AG04449 (cell line): ENCODE data around the gene RAC3.

Source experiments
- CTCF ChIA-PET: fragments of 350-600 bp; formaldehyde crosslinking; extraction: SDS; loops from one replicate; lab custom pipeline; 2021; ENCODE audit warnings: antibody characterized with exemption; lab: Yijun Ruan, JAX
- POLR2A ChIA-PET: fragments of 400-600, 350-600 bp; formaldehyde crosslinking; extraction: SDS; loops from one replicate; lab custom pipeline; 2020; ENCODE audit warnings: antibody characterized with exemption, inconsistent platforms; lab: Yijun Ruan, JAX
- DNase-seq: peaks from one replicate; pipeline ENCODE4 v3.0.0-alpha.2; 2010; ENCODE audit warnings: low read depth, low spot score
- H3K4me3 ChIP-seq: 2 replicates; pipeline ENCODE4 v1.5.1; 2011; ENCODE audit warnings: low read depth, mild to moderate bottlenecking, control low read depth, low read length
- TF ChIP-seq, protein P1 (sequence below): IDR thresholded peaks from one replicate; pipeline ENCODE4 v1.5.1; 2011; ENCODE audit warnings: mild to moderate bottlenecking, moderate library complexity, low read length, control low read depth, inconsistent platforms; ENCODE audit not compliant: insufficient read depth; ENCODE audit errors: missing control alignments

Gene RAC3

DNA sequence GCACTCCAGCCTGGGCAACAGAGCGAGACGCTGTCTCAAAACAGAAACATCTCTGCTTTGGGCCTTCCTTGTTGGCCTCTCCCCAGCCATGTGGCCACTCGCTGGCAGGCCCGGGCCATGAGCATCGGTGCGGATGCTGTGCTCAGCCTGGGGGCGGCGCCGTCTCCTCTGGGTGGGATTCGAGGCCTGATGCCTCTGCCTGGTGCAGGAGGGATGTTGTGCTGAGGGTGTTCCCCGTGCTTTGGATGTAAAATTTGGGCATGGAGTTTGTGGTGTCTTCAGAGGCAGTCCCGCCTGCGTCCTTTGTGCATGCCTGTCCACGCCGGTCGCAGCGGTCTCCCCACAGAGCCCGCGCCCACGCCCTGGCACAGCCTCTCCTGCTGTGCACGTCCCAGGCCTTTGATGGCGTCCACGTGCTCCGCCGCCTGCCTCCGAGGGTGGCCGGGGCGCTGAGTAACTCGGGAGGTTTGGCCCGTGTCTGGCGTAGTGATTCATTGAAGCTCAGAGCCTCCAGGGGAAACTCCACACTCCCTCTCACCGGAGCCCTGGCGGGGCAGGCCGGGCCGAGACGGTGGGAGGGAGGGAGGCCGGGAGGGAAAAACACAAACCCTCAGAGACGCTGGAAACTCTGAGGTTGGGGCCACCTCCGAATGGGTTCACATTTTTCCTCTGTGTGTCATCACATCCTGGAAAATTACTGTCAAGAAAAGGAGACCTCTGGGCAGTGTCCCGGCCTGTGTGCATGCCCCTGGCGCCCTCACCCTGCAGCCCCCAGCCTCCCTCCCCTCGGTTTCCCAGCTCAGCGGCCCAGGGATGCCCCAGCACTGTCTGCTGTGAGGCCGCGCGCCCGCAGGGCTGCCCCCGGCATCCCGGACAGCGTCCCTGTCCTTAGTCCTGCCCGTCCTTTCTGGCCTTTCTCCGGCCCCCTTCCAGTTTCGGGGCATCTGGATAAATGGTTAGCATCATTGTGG, 27.8 kb upstream of the RAC3 start:
- TF ChIP-seq, protein P1, sequence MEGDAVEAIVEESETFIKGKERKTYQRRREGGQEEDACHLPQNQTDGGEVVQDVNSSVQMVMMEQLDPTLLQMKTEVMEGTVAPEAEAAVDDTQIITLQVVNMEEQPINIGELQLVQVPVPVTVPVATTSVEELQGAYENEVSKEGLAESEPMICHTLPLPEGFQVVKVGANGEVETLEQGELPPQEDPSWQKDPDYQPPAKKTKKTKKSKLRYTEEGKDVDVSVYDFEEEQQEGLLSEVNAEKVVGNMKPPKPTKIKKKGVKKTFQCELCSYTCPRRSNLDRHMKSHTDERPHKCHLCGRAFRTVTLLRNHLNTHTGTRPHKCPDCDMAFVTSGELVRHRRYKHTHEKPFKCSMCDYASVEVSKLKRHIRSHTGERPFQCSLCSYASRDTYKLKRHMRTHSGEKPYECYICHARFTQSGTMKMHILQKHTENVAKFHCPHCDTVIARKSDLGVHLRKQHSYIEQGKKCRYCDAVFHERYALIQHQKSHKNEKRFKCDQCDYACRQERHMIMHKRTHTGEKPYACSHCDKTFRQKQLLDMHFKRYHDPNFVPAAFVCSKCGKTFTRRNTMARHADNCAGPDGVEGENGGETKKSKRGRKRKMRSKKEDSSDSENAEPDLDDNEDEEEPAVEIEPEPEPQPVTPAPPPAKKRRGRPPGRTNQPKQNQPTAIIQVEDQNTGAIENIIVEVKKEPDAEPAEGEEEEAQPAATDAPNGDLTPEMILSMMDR, result no peak
- peak; percentile 63 for DNase-seq
- ChIA-PET POLR2A (interaction anchor here (0.6 to 1.3 kb wide), 3 partner anchors 9 to 19 kb away, joined by 3 to 4 read pairs (median 3); partner anchors contain the start of gene CENPX), CTCF (interaction anchor here (0.8 to 4.1 kb wide), 5 partner anchors 17 to 44 kb away, joined by 3 to 43 read pairs (median 9); partner anchors contain the start of genes CENPX, LRRC45 and NOTUM)
- no peak overlapping the region for H3K4me3 ChIP-seq

DNA sequence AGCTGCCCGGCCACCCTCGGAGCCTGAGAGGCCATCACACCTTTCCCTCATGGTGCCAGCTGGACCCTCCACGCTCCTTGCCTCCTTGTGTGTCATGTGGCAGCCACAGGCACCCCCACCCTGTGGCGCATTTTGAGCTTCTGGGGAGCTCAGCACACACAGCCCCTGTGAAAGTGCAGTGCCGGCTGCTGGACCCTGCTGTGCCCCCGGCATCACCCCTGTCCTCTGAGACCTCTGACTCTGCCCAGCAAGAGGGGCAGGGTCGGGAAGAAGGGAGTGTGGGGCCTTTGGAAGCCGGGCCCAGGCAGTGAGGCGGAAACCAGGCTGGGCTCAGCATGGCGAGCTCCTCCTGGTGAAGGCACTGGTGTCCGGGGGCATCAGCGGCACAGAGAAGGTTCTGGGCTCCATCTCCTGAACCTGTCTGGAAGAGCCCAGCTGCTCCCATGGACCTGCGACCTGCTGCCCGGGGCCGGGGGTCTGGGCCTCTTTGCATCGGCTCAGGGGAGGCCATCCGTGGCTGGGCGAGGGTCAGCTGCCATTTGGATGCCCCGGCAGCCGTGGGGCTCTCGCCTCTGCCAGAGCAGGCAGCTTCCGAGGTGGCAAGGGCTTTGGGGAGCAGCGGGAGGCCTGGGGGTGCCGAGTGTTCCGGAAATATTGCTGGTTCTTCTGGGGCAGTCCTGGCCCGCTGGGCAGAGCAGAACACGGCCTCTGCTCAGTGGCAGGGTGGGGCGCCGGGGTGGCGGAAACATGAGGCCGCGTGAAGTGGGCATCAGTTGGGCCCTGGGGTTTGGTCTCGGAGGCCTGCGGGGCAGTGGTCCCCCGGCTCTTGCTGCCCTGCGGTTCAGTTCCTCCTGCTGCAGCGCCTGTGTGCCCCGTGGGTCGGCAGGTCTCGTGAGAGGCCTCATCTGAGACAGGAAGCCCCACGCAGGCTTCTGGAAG, 26.7 kb upstream of the RAC3 start:
- ChIA-PET POLR2A (interaction anchor here (1.3 kb wide), 1 partner anchor 8 kb away, joined by 4 read pairs; no protein-coding TSS in a partner anchor), CTCF (interaction anchor here (2.3 to 4.1 kb wide), 3 partner anchors 16 to 45 kb away, joined by 9 to 43 read pairs (median 11); partner anchors contain the start of genes CENPX and LRRC45)
- H3K4me3 ChIP-seq, result no peak overlapping the region
- TF ChIP-seq, protein P1, result no peak
- DNase-seq, result no peak

DNA sequence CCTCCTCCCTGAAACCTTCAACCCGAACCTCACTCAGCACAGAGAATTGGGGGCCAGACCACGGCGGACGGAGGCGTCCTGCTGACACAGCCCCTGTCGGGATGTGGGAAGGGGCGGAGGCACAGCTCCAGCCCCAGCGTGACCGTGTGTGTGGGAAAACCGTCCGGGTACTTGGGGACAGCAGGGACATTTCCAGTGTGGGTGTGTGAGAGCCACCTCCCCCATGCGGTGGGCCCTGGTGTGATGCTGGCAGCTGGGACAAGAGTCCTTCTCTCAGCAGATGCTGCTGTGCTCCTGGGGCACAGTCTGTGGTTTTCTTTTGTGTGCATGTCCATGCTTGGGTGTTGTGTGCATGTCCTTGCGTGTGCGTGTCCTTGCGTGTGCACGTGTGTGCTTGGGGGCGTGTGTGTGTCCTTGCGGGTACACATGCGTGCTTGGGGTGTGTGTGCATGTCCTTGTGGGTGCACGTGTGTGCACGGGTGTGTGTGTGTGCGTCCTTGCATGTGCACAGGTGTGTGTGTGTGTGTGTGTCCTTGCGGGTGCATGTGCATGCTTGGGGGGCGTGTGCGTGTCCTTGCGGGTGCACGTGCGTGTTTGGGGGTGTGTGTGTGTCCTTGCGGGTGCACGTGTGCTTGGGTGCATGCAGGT, 25.7 kb upstream of the RAC3 start:
- DNase-seq, result no peak
- ChIA-PET CTCF (interaction anchor here (2.3 to 4.1 kb wide), 2 partner anchors 15 to 46 kb away, joined by 11 to 43 read pairs; partner anchors contain the start of genes CENPX and LRRC45), POLR2A (no interaction called here)
- H3K4me3 ChIP-seq, result no peak overlapping the region
- TF ChIP-seq, protein P1, result no peak

DNA sequence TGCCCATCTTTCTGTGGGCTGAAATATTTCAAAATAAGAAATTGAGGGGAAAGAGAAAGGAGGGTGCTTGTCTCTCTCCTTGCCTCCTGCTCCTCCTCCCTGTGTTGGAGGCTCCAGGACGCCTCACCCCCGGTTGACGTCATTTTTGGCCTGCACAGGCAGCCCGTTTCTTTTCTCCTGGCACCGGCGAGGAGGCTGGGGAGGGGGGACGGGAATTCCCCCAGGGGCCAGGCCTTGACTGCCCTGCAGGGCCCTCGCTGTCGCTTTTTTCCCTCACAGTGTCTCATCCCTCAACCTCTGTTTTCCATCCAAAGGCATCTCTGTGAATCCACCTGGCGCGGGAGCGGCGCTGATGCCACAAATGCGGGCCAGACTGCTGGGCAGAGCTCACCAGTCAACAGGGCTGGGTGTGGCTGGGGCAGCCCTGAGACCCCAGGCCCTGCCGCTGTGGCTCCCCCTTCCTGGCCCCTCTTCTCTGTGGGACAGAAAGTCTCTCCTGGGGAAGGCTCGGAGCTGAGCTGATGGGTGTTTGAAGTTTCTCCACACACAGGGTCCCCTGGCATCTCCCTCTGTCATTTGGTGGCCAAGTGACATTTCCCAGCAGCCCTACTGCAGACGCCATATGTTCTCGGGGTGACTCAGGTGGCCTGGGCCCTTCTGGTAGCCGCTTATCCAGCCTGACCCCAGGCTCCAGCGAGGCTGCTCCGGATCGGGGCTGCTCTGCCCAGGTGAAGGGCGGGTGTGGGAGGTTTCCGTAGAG, 24.8 kb upstream of the RAC3 start:
- CTCF ChIA-PET, result no interaction called here
- H3K4me3 ChIP-seq, result no peak overlapping the region
- DNase-seq, result no peak
- TF ChIP-seq, protein P1, result no peak
- POLR2A ChIA-PET, result no interaction called here

DNA sequence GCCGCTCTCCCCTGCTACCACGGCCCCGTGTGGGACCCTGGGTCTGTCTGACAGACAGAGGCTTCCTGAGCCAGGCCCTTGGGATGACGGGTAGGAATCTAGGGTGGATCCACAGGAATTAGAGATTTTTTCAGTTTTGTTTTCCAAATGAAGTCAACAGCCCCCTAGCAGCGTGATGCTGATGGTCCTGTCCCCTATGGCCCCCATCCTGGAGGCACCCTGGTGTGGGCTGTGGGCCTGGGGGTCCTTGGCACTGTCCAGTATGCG, 24.3 kb upstream of the RAC3 start:
- POLR2A ChIA-PET, result no interaction called here
- CTCF ChIA-PET, result no interaction called here
- no peak for DNase-seq
- no peak overlapping the region for H3K4me3 ChIP-seq
- TF ChIP-seq, protein P1, result no peak
